Measurements from ENCODE around the gene SF3B4. TPM values are rescaled to one million over a fixed set of nuclear protein-coding genes. Genes with fewer than 3 reads are reported as not detected.

Gene SF3B4
- total RNA-seq, 1 experiment from 2014 or later = 127 TPM

GRCh38 chr1:149945206-149945605, 17.6 kb upstream of the SF3B4 start:
- Histone ChIP-seq H3K9ac (ENCODE audit: extremely low read depth, insufficient read length, low read length) (no peak overlapping the region), H2AFZ (ENCODE audit: low read length) (no peak overlapping the region), H2BK12ac (ENCODE audit: insufficient read length, low read depth, low read length) (no peak overlapping the region), H3K18ac (ENCODE audit: insufficient read length, low read depth, low read length) (no peak overlapping the region), H2AK5ac (ENCODE audit: insufficient read length, low read length) (no peak overlapping the region), H4K8ac (replicated peaks; ENCODE audit: insufficient read length, low read depth, low read length) (no peak overlapping the region), H4K91ac (ENCODE audit: insufficient read length, low read depth, low read length) (no peak overlapping the region), H3K4me2 (ENCODE audit: insufficient read depth, insufficient read length, low read length) (no peak overlapping the region), H3K27ac (ENCODE audit: insufficient read length, low read depth, low read length) (no peak overlapping the region), H4K20me1 (ENCODE audit: control insufficient read depth, insufficient read depth, insufficient read length) (no peaks in the 10 kb centered on the region), H3K56ac (ENCODE audit: insufficient read length, low read depth, low read length) (no peak overlapping the region), H3T11ph (ENCODE audit: low read length) (no peak overlapping the region), H3K79me2 (ENCODE audit: insufficient read depth, low read length) (no peaks in the 10 kb centered on the region), H3K79me1 (ENCODE audit: insufficient read depth, low read depth, low read length, poor library complexity, severe bottlenecking) (no peaks in the 10 kb centered on the region), H3K9me3 (ENCODE audit: control insufficient read depth, low read depth, low read length) (no peaks in the 10 kb centered on the region), H4K5ac (ENCODE audit: insufficient read length, low read depth, low read length) (no peak overlapping the region), H3K23me2 (ENCODE audit: insufficient read length, low read depth, low read length, poor library complexity, severe bottlenecking) (no peaks in the 10 kb centered on the region), H2BK5ac (ENCODE audit: insufficient read length, low read length) (no peak overlapping the region), H3K23ac (ENCODE audit: insufficient read length, low read depth, low read length) (no peak overlapping the region), H3K14ac (ENCODE audit: insufficient read depth, low read length) (no peak overlapping the region), H3K4ac (ENCODE audit: low read depth, low read length) (no peak overlapping the region), H2BK120ac (ENCODE audit: low read depth, low read length, poor library complexity, severe bottlenecking) (no peak overlapping the region), H3K27me3 (ENCODE audit: insufficient read depth, low read length) (no peaks in the 10 kb centered on the region), H3K4me1 (ENCODE audit: insufficient read depth, low read length) (0 out of 2 replicates have a peak, but pooled peaks cover 8% of the 10 kb centered on the region), H2BK15ac (ENCODE audit: low read depth, low read length) (no peak overlapping the region), H2BK20ac (ENCODE audit: low read depth, low read length, poor library complexity, severe bottlenecking) (no peak overlapping the region)
- TF ChIP-seq CTCF (conservative IDR thresholded peaks at IDR 0.05) = no peak
- H3K27ac Mint-ChIP-seq = 0 out of 7 replicates have a peak overlapping the region, but pooled peaks of 1 of the 3 experiments have one; percentile 4
- DNase-seq = no peak
- H3K9me3 Mint-ChIP-seq = no peaks in the 10 kb centered on the region
- peaks cover 21 to 54% (median 52%) of the 10 kb centered on the region in 3 experiments; a peak in 6 of 7 replicates for H3K36me3 Mint-ChIP-seq (ENCODE audit: insufficient read depth in 1 of 3, low read depth in 3 of 3)
- H3K4me3 Mint-ChIP-seq = no peak overlapping the region
- WGBS (ENCODE audit: extremely low coverage, insufficient read length, low lambda C conversion rate) = no CpG with 5 or more reads among the region's 4 CpGs
- H3K4me1 Mint-ChIP-seq = peaks cover 15 to 16% of the 10 kb centered on the region in 2 experiments
- H3K27me3 Mint-ChIP-seq (ENCODE audit: low read depth) = no peaks in the 10 kb centered on the region
